SU-DHL-6 (cell line): ENCODE results near the gene NFATC4.

Experiments used
- EZH2phosphoT487 ChIP-seq: fragments of 200-600 bp; sonication (generic), shearing (Covaris generic); conservative IDR thresholded peaks from 2 replicates; pipeline ENCODE4 v1.6.1; 2018; ENCODE audit warnings: mild to moderate bottlenecking, antibody characterized with exemption, low read length, moderate library complexity, mixed read lengths
- TF ChIP-seq, protein P1 (sequence below): fragments of 200-600 bp; sonication (generic); IDR thresholded peaks from one replicate; pipeline ENCODE4 v1.5.1; 2017; ENCODE audit warnings: antibody characterized with exemption, mild to moderate bottlenecking, low read length, moderate library complexity; ENCODE audit not compliant: insufficient read depth, poor library complexity, severe bottlenecking

DNA sequence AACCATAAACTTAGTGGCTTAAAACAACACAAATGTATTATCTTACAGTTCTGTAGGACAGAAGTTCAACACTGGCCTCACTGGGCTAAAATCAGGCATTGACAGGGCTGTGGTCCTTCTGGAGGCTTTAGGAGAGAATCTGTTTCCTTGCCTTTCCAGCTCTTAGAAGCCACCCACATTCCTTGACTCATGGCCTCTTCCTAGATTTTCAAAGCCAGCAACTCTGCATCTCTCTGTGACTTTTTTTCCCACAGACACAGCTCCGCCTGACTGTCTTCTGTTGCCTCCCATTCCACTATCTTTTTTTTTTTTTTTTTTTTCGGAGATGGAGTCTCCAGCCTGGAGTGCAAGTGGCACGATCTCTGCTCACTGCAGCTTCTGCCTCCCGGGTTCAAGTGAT is 11.8 kb upstream of the NFATC4 start:
- TF ChIP-seq, protein P1, sequence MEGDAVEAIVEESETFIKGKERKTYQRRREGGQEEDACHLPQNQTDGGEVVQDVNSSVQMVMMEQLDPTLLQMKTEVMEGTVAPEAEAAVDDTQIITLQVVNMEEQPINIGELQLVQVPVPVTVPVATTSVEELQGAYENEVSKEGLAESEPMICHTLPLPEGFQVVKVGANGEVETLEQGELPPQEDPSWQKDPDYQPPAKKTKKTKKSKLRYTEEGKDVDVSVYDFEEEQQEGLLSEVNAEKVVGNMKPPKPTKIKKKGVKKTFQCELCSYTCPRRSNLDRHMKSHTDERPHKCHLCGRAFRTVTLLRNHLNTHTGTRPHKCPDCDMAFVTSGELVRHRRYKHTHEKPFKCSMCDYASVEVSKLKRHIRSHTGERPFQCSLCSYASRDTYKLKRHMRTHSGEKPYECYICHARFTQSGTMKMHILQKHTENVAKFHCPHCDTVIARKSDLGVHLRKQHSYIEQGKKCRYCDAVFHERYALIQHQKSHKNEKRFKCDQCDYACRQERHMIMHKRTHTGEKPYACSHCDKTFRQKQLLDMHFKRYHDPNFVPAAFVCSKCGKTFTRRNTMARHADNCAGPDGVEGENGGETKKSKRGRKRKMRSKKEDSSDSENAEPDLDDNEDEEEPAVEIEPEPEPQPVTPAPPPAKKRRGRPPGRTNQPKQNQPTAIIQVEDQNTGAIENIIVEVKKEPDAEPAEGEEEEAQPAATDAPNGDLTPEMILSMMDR = no peak
- TF ChIP-seq EZH2phosphoT487 = no peak
